ENCODE results near the gene SRRM5. TPM values are rescaled to one million over a fixed set of nuclear protein-coding genes. Genes with fewer than 3 reads are reported as not detected.

The SRRM5 gene
- total and polyA plus RNA-seq, 2 of the 4 experiments (the other 2 are of a cell fraction): 0.10 TPM; not detected in 1

GRCh38 chr19:43592800-43593350 is 19.0 kb upstream of the SRRM5 start (continued):
- TF ChIP-seq, protein P1, sequence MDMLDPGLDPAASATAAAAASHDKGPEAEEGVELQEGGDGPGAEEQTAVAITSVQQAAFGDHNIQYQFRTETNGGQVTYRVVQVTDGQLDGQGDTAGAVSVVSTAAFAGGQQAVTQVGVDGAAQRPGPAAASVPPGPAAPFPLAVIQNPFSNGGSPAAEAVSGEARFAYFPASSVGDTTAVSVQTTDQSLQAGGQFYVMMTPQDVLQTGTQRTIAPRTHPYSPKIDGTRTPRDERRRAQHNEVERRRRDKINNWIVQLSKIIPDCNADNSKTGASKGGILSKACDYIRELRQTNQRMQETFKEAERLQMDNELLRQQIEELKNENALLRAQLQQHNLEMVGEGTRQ (IDR thresholded peaks at IDR 0.05; ENCODE audit: low read depth, low read length): no peak
- TF ChIP-seq CHD1 (IDR thresholded peaks at IDR 0.05; ENCODE audit: low read depth, low read length) (no peak), POLR2A (IDR thresholded peaks at IDR 0.05; ENCODE audit: low read depth, low read length) (no peak), MXI1 (IDR thresholded peaks at IDR 0.05; ENCODE audit: borderline replicate concordance, low read depth, low read length) (no peak), CEBPB (IDR thresholded peaks at IDR 0.05; ENCODE audit: low read depth, low read length) (no peak), BHLHE40 (IDR thresholded peaks at IDR 0.05; ENCODE audit: low read depth, low read length) (no peak)
